ENCODE data around the gene F10.

Gene F10

GRCh38 chr13:113143466-113144254 is 21.1 kb downstream of the F10 start:
- H3K27ac ChIP-seq (replicated peaks) = no peak overlapping the region
- no peaks in the 10 kb centered on the region for H3K27me3 ChIP-seq (ENCODE audit: insufficient read depth, poor library complexity, severe bottlenecking)
- no peak for DNase-seq (ENCODE audit: low read depth in 1 of 2, low spot score in 1 of 2)
- H3K4me3 ChIP-seq (replicated peaks; ENCODE audit: insufficient read depth, low read length) = no peak overlapping the region
- TF ChIP-seq, protein P1, sequence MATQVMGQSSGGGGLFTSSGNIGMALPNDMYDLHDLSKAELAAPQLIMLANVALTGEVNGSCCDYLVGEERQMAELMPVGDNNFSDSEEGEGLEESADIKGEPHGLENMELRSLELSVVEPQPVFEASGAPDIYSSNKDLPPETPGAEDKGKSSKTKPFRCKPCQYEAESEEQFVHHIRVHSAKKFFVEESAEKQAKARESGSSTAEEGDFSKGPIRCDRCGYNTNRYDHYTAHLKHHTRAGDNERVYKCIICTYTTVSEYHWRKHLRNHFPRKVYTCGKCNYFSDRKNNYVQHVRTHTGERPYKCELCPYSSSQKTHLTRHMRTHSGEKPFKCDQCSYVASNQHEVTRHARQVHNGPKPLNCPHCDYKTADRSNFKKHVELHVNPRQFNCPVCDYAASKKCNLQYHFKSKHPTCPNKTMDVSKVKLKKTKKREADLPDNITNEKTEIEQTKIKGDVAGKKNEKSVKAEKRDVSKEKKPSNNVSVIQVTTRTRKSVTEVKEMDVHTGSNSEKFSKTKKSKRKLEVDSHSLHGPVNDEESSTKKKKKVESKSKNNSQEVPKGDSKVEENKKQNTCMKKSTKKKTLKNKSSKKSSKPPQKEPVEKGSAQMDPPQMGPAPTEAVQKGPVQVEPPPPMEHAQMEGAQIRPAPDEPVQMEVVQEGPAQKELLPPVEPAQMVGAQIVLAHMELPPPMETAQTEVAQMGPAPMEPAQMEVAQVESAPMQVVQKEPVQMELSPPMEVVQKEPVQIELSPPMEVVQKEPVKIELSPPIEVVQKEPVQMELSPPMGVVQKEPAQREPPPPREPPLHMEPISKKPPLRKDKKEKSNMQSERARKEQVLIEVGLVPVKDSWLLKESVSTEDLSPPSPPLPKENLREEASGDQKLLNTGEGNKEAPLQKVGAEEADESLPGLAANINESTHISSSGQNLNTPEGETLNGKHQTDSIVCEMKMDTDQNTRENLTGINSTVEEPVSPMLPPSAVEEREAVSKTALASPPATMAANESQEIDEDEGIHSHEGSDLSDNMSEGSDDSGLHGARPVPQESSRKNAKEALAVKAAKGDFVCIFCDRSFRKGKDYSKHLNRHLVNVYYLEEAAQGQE (IDR thresholded peaks at IDR 0.05; ENCODE audit: insufficient replicate concordance, low read depth) = no peak
- TF ChIP-seq, protein P2, sequence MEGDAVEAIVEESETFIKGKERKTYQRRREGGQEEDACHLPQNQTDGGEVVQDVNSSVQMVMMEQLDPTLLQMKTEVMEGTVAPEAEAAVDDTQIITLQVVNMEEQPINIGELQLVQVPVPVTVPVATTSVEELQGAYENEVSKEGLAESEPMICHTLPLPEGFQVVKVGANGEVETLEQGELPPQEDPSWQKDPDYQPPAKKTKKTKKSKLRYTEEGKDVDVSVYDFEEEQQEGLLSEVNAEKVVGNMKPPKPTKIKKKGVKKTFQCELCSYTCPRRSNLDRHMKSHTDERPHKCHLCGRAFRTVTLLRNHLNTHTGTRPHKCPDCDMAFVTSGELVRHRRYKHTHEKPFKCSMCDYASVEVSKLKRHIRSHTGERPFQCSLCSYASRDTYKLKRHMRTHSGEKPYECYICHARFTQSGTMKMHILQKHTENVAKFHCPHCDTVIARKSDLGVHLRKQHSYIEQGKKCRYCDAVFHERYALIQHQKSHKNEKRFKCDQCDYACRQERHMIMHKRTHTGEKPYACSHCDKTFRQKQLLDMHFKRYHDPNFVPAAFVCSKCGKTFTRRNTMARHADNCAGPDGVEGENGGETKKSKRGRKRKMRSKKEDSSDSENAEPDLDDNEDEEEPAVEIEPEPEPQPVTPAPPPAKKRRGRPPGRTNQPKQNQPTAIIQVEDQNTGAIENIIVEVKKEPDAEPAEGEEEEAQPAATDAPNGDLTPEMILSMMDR (IDR thresholded peaks at IDR 0.05; ENCODE audit: insufficient read depth, low read length) = no peak
- no peak for TF ChIP-seq SPI1 (IDR thresholded peaks at IDR 0.05; ENCODE audit: borderline replicate concordance, low read depth)
- TF ChIP-seq POLR2AphosphoS5 (IDR thresholded peaks at IDR 0.05; ENCODE audit: low read depth) = no peak
- no peak for TF ChIP-seq GABPA (IDR thresholded peaks at IDR 0.05; ENCODE audit: low read depth)

- Histone ChIP-seq H3K27ac (replicated peaks) (no peak overlapping the region), H3K27me3 (ENCODE audit: insufficient read depth, poor library complexity, severe bottlenecking) (no peaks in the 10 kb centered on the region), H3K4me3 (replicated peaks; ENCODE audit: insufficient read depth, low read length) (no peak overlapping the region)
- DNase-seq (ENCODE audit: low read depth in 1 of 2, low spot score in 1 of 2) = no peak
- no peak for TF ChIP-seq POLR2AphosphoS5 (IDR thresholded peaks at IDR 0.05; ENCODE audit: low read depth)
- TF ChIP-seq GABPA (IDR thresholded peaks at IDR 0.05; ENCODE audit: low read depth) = no peak
- TF ChIP-seq, protein P1 (IDR thresholded peaks at IDR 0.05; ENCODE audit: insufficient replicate concordance, low read depth) = no peak
Measured at GRCh38 chr13:113144255-113144629, 21.6 kb downstream of the F10 start.

DNA sequence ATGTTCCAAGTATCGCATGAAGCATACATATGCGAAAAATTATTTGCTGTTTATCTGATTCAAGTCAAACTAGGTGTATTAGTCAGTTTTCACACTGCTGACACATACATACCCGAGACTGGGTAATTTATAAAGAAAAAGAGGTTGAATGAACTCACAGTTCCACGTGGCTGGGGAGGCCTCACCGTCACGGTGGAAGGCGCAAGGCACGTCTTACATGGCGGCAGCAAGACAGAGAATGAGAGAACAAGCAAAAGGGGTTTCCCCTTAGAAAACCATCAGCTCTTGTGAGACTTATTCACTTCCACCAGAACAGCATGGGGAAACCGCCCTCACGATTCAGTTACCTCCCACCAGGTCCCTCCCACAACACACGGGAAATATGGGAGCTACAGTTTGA is 22.9 kb downstream of the F10 start:
- Histone ChIP-seq H3K27me3 (ENCODE audit: insufficient read depth, poor library complexity, severe bottlenecking) (no peaks in the 10 kb centered on the region), H3K4me3 (replicated peaks; ENCODE audit: insufficient read depth, low read length) (no peak overlapping the region), H3K27ac (replicated peaks) (no peak overlapping the region)
- DNase-seq (ENCODE audit: low read depth in 1 of 2, low spot score in 1 of 2) = no peak
- TF ChIP-seq, protein P1 (IDR thresholded peaks at IDR 0.05; ENCODE audit: insufficient replicate concordance, low read depth) = no peak
- no peak for TF ChIP-seq POLR2AphosphoS5 (IDR thresholded peaks at IDR 0.05; ENCODE audit: low read depth)

DNA sequence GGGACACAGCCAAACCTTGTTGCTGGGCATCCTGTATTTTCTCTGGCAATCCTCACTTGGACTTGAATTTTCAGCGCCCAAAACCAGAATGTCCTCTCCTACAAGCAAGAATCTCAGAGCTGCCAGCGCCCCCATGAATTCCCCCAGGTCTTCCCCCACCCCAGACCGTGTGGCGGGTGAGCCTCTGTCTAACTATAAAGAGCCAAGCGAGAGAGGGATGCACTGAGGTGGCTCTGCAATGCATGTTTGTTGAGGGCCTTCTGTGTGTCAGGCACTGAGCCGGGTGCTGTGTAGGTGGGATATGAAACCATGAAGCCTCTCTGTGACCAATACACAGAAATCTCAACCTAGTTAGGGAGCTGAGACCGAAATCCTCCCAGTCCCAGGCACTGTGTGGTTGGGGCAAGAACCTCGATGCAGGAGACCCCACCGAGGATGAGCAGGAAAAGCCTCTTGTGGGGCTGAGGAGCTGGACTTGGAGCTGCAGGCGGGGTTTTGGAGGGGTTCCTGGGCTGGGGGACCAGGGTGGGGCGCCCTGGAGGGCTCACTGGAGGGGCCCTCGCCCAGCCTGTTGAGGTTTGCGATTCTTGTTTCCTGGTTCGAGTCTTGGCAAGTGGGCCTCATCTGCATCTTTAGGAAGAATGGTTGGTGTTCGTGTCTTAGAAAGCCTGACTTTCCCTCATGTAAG is 23.5 kb downstream of the F10 start:
- H3K27me3 ChIP-seq (ENCODE audit: insufficient read depth, poor library complexity, severe bottlenecking) = no peaks in the 10 kb centered on the region
- H3K27ac ChIP-seq (replicated peaks) = no peak overlapping the region
- no peak overlapping the region for H3K4me3 ChIP-seq (replicated peaks; ENCODE audit: insufficient read depth, low read length)
- DNase-seq (ENCODE audit: low read depth in 1 of 2, low spot score in 1 of 2) = no peak
- TF ChIP-seq POLR2AphosphoS5 (IDR thresholded peaks at IDR 0.05; ENCODE audit: low read depth) (no peak), SPI1 (IDR thresholded peaks at IDR 0.05; ENCODE audit: borderline replicate concordance, low read depth) (no peak), GABPA (IDR thresholded peaks at IDR 0.05; ENCODE audit: low read depth) (no peak)
- TF ChIP-seq, protein P1 (IDR thresholded peaks at IDR 0.05; ENCODE audit: insufficient replicate concordance, low read depth) = no peak
- TF ChIP-seq, protein P2 (IDR thresholded peaks at IDR 0.05; ENCODE audit: insufficient read depth, low read length) = no peak
